Osteoblast (primary cell): ENCODE data around the gene TAF11L12. TPM values are rescaled to one million over a fixed set of nuclear protein-coding genes. Genes with fewer than 3 reads are reported as not detected.

Source experiments
- DNase-seq: peaks from one replicate; pipeline ENCODE4 v3.0.0; 2011; ENCODE audit warnings: low spot score, mixed read lengths; ENCODE audit not compliant: insufficient read length; ENCODE audit errors: missing footprints
- H2AFZ ChIP-seq: 2 replicates; pipeline ENCODE4 v1.6.0; 2011; ENCODE audit warnings: mild to moderate bottlenecking, low read length
- H3K27ac ChIP-seq: 2 replicates; pipeline ENCODE4 v1.5.1; 2011; ENCODE audit warnings: mild to moderate bottlenecking, low read depth, low read length, moderate library complexity
- H3K27me3 ChIP-seq: 2 replicates; pipeline ENCODE4 v1.6.0; 2012; ENCODE audit warnings: mild to moderate bottlenecking, control low read depth, inconsistent platforms, low read length, moderate library complexity; ENCODE audit not compliant: insufficient read depth
- H3K36me3 ChIP-seq: 2 replicates; pipeline ENCODE4 v1.5.1; 2011; ENCODE audit warnings: mild to moderate bottlenecking, low read length, control low read depth, moderate library complexity; ENCODE audit not compliant: insufficient read depth
- H3K4me1 ChIP-seq: 2 replicates; pipeline ENCODE4 v1.5.1; 2011; ENCODE audit warnings: mild to moderate bottlenecking, low read length, control low read depth, moderate library complexity; ENCODE audit not compliant: insufficient read depth
- H3K4me2 ChIP-seq: 2 replicates; pipeline ENCODE4 v1.6.0; 2011; ENCODE audit warnings: mild to moderate bottlenecking, low read length; ENCODE audit not compliant: insufficient read depth
- H3K4me3 ChIP-seq: fragments of 200-600 bp; sonication (generic); 3 replicates; pipeline ENCODE4 v1.5.1; 2012; ENCODE audit warnings: mild to moderate bottlenecking, low read length, inconsistent platforms; ENCODE audit not compliant: insufficient read depth
- H3K79me2 ChIP-seq: 2 replicates; pipeline ENCODE4 v1.6.0; 2012; ENCODE audit warnings: mild to moderate bottlenecking, low read length, control low read depth, inconsistent platforms; ENCODE audit not compliant: insufficient read depth
- H3K9me3 ChIP-seq: 2 replicates; pipeline ENCODE4 v1.5.1; 2011; ENCODE audit warnings: low read depth, low read length, control low read depth
- H4K20me1 ChIP-seq: 2 replicates; pipeline ENCODE4 v1.6.0; 2012; ENCODE audit warnings: mild to moderate bottlenecking, low read length, control low read depth; ENCODE audit not compliant: insufficient read depth
- CTCF ChIP-seq: IDR thresholded peaks from 2 replicates; pipeline ENCODE4 v1.5.1; 2011; ENCODE audit warnings: mild to moderate bottlenecking, low read depth, low read length, moderate library complexity; ENCODE audit errors: extremely low read depth
- small RNA-seq: library from RNA; depleted of rRNA; stranded (forward); fragments of <200 nt; gene quantifications from one replicate; pipeline ENCODE3, GENCODE V24; 2012
- total RNA-seq: library from RNA; depleted of rRNA; stranded (reverse); fragments of >200 nt; gene quantifications from 2 replicates; pipeline ENCODE4 v1.2.3, GENCODE V29; 2012

The TAF11L12 gene
- total RNA-seq, 1 donor = not detected

- Histone ChIP-seq H3K27me3 (no peaks in the 10 kb centered on the region), H3K27ac (no peak overlapping the region), H3K36me3 (no peaks in the 10 kb centered on the region), H3K9me3 (no peaks in the 10 kb centered on the region), H4K20me1 (no peaks in the 10 kb centered on the region), H3K79me2 (no peaks in the 10 kb centered on the region), H3K4me2 (no peak overlapping the region), H2AFZ (no peak overlapping the region), H3K4me1 (no peaks in the 10 kb centered on the region), H3K4me3 (no peak overlapping the region)
- TF ChIP-seq CTCF = no peak
- no peak for DNase-seq
These were observed 45.7 kb downstream of the TAF11L12 start for GRCh38 chr5:17655921-17656320.

Small RNA genes within 50 kb of the gene (small RNA-seq; reads per million reads assigned to genes)
- gene AC233724.1 (not detected), gene AC233724.2 (not detected), gene AC233724.3 (not detected), gene AC233724.4 (not detected), gene AC233724.6 (not detected), gene AC233724.7 (not detected)

Other genes with a start within 250 kb of the TAF11L12 start
- gene TAF11L2, start 112.2 kb upstream of the TAF11L12 start, total RNA-seq = not detected in 2 replicates
- gene TAF11L3, start 92.0 kb upstream of the TAF11L12 start, total RNA-seq = not detected in 2 replicates
- not detected in 2 replicates for gene TAF11L4, start 88.6 kb upstream of the TAF11L12 start, total RNA-seq
- not detected in 2 replicates for gene TAF11L5, start 85.2 kb upstream of the TAF11L12 start, total RNA-seq
- gene TAF11L6, start 81.7 kb upstream of the TAF11L12 start, total RNA-seq = not detected in 2 replicates
- gene TAF11L7, start 24.6 kb upstream of the TAF11L12 start, total RNA-seq = not detected in 2 replicates
- not detected in 2 replicates for gene TAF11L8, start 19.4 kb upstream of the TAF11L12 start, total RNA-seq
- not detected in 2 replicates for gene TAF11L9, start 16.0 kb upstream of the TAF11L12 start, total RNA-seq
- gene TAF11L10, start 12.6 kb upstream of the TAF11L12 start, total RNA-seq = not detected in 2 replicates
- 0.29 TPM in 1 of 2 replicates, not detected in the other for gene TAF11L11, start 6.2 kb upstream of the TAF11L12 start, total RNA-seq
- gene TAF11L13, start 21.7 kb downstream of the TAF11L12 start, total RNA-seq = not detected in 2 replicates
- gene TAF11L14, start 24.1 kb downstream of the TAF11L12 start, total RNA-seq = not detected in 2 replicates